Gastrocnemius medialis (tissue), 4 donors: ENCODE results near the gene PRSS33.

Experiments used
- POLR2A ChIP-seq, 2 donors: fragments of 450-650 bp; IDR thresholded peaks; one replicate each; pipeline ENCODE4 v1.6.1; 2017; ENCODE audit warnings: antibody characterized with exemption in 2 of 2, mild to moderate bottlenecking in 2 of 2, moderate library complexity in 2 of 2
- TF ChIP-seq, protein P1 (sequence below), 5 experiments: fragments of 450-650 bp in 3 of 5; fragments of 200-600 bp in 2 of 5; sonication (generic) in 2 of 5; IDR thresholded peaks in 4 of 5; conservative IDR thresholded peaks in 1 of 5; 1 replicate in 4 of 5; 2 replicates in 1 of 5; pipeline ENCODE4 v1.5.1; 2016 to 2019; ENCODE audit warnings: antibody characterized with exemption in 5 of 5, mild to moderate bottlenecking in 3 of 5, moderate library complexity in 3 of 5

GRCh38 chr16:2738615-2739014 lies 48.7 kb downstream of the PRSS33 start:
- TF ChIP-seq, protein P1, sequence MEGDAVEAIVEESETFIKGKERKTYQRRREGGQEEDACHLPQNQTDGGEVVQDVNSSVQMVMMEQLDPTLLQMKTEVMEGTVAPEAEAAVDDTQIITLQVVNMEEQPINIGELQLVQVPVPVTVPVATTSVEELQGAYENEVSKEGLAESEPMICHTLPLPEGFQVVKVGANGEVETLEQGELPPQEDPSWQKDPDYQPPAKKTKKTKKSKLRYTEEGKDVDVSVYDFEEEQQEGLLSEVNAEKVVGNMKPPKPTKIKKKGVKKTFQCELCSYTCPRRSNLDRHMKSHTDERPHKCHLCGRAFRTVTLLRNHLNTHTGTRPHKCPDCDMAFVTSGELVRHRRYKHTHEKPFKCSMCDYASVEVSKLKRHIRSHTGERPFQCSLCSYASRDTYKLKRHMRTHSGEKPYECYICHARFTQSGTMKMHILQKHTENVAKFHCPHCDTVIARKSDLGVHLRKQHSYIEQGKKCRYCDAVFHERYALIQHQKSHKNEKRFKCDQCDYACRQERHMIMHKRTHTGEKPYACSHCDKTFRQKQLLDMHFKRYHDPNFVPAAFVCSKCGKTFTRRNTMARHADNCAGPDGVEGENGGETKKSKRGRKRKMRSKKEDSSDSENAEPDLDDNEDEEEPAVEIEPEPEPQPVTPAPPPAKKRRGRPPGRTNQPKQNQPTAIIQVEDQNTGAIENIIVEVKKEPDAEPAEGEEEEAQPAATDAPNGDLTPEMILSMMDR (IDR thresholded peaks at IDR 0.05 in 4 of 5, conservative IDR thresholded peaks at IDR 0.05 in 1 of 5): no peak
- TF ChIP-seq POLR2A (IDR thresholded peaks at IDR 0.05): no peak
